Astrocyte (in vitro differentiated cells and primary cell): ENCODE results near the gene SDSL.

Source experiments
- CTCF ChIP-seq: IDR thresholded peaks from 2 replicates; pipeline ENCODE4 v1.5.1; 2011; ENCODE audit warnings: low read depth, mild to moderate bottlenecking, inconsistent platforms, low read length, moderate library complexity; ENCODE audit not compliant: insufficient read depth
- EZH2 ChIP-seq: IDR thresholded peaks from 2 replicates; pipeline ENCODE4 v1.6.1; 2012; ENCODE audit warnings: mild to moderate bottlenecking, low read length, inconsistent platforms; ENCODE audit not compliant: insufficient read depth

GRCh38 chr12:113382206-113382605 lies 40.0 kb upstream of the SDSL start:
- TF ChIP-seq CTCF (no peak), EZH2 (no peak)
